NAMALWA (cell line): ENCODE data around the gene PMPCA.
A peak's percentile ranks its signal among the peaks of the same experiment; 100 is the strongest.

ENCODE experiments used
- DNase-seq: peaks from one replicate; pipeline ENCODE4 v3.0.0-alpha.2; 2015; ENCODE audit warnings: low spot score

The PMPCA gene

DNA sequence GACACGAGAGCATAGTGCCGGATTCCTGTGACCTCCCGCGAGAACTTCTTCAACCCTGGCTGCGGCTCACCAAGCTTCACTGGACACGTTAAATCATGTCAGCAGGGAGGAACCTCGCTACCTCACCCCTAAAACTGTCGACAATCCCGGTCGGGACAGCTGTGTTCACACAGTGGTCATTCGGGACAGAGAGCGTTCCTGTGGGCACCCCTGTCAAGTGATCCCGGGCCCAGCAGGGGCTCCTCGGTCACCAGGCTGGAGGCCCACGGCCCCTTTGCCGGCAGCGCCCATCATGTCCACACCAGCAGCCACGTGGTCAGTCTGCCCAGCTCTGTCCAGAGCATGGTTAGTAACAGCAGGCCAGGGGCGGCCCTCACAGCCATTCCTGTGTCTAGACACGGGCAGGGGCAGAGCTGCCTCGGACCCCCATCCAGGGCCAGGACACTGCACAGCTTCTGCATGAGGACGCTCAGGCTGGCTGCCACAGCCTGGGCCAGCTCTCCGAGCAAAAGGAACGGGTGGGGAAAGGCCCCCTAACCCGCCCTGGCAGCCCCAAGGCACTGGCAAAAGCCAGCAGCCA is 25.7 kb downstream of the PMPCA start:
- DNase-seq = no peak

DNA sequence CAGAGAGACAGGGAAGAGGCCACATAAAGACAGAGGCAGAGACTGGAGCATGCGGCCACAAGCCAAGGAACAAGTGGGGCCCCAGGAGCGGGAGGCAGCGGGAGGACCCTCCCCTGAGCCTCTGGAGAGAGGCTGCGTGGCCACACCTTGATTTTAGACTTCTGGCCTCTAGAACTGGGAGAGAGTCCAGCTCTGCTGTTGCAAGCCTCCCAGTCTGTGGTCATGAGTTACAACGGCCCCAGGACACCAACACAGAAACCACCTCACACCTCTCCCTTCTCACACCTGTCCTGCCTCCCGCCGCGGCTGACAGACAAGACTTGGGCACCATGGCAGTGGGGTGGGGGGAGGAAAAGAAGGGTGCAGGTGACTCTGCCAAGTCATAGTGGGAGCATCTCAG is 27.0 kb downstream of the PMPCA start:
- DNase-seq = no peak

DNA sequence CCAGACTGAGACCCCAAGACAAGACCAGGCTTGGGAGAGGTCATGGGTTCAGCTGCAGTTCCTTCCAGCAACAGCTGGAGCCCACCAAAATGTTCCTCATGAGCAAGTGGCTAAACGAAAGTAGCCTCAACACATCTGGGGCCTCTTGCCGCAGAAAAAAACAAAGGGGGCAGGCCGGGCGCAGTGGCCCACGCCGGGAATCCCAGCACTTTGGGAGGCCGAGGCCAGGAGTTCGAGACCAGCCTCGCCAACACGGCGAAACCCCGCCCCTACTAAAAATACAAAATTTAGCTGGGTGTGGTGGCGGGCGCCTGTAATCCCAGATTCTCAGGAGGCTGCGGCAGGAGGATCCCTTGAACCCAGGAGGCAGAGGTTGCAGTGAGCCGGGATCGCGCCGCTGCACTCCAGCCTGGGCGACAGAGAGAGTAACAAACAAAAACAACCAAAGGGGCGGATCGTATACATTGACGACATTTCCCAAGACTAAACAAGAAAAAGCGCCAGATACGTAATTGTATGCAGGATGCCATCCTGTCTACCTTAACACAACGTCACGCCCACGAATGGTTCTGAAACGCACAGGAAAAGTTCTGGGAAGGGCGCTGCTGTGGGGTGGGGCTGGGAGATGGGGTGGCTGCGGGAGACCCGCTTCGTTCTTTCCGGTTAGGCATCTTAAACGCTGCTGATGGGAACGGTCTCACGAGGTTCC is 27.5 kb downstream of the PMPCA start:
- DNase-seq = no peak

DNA sequence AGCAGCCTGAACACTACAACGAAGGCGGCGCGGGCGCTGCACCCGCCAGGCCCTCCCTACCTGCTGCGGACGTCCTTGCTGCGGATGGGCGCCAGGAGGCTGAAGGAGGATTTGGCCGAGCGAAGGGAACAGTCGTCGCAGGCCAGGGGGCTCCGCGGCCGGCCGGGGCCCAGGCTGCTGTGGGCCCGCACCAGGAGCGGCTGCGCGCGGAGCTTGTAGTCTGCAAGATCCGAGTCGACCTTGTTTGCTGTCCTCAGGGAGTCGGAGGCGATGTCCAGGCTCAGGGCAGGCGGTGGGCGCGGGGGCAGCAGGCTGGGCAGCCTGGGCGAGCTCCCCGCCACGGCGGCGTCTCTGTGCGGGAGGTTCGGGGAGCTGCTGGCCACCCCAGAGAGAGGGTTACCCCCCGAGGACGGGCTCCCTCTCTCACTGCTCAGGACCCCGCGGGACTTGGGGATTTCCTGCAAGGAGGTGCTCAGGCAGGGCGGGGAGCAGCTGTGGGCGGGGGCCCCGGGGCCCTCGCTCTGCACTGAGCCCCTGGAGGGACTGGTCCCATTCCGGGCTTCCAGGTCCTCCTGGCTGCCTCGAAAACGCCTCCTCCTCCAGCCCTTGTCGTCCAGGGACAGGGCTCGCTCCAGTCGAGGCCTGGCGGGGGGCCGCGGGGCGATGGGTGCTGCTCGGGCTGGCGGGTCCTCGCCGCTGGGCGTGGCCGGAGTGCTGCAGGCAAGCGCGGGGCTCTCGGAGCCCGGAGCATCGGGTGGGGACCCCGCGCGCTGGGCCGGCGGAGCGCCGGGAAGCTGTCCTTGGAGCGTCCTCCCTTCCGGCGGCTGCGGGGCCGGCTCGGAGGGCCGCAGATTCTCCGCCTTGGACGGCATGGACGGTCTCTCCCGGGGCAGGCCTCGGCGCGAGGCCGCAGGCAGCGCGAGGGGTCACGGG is 28.4 kb downstream of the PMPCA start:
- peak; percentile 59 for DNase-seq

DNA sequence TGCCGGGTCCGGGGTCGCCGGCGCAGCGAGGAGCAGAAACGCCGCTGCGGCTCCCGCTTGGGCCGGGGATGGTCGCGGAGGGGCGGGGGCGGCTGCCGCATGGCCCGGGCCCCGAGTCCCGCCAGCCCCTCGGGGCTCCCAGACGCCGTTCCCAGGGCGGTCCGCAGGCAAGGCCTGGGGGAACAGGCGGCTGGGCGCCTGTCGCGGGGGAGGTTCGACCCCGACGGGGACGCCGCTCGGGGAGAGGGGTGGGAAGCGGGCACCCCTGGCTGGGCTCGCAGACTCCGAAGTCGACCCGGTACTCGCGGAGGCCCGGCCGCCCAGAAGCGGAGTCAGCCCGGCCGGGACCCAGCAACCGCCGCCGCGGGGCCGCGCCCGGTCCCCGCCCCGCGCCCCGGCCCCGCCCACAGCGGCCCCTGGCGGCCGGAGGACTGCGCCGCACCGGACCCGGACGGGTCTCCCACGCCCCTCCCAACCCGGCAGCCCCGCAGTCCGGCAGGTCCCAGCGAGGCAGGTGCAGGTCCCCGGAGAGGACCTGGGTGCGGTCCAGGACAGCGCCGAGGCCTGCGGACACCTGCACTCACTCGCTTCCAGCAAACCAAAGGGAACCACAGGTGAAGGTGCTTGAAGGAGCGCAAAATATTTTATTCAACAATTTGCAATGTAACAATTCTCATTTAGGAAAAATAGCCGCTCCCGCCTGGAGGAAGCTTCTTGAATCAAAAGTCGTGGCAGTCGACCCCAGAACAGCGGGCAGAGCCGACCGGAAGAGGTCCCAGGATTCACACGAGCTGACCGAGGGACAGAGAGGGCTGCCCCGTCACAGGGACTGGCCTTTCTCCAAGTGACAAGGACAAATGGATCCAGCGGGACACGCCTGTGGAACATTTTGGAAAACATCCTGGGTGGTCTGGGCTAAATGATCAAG is 29.3 kb downstream of the PMPCA start, which contains the start of gene INPP5E:
TSS of gene INPP5E (minus strand) at position 365 of the 928 bp plus-strand sequence. CDS start 426 bp downstream, outside the sequence.
- peak; percentile 73 for DNase-seq

DNA sequence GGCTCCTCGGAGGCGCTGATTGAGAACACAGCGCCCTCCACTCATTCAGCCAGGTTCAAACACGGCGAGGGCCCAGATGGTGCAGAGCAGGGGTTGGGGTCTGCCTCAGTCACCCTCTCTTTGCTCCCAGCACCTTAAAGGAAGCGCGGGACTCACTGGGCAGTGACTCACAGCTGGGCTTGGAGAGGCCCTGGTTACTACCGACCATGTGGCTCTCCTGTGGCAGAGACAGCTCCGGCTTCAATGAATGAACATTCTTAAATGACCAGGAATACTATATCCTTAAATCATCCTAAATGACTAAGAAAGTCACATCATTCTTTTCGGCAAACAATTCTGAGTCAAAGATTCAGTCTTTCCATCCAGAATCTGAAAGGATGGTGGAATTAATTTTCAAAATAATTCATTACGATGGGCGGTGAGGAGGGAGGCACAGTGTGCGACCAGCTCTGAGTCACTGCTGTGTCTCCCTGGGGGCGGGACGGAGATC is 30.8 kb downstream of the PMPCA start:
- no peak for DNase-seq

DNA sequence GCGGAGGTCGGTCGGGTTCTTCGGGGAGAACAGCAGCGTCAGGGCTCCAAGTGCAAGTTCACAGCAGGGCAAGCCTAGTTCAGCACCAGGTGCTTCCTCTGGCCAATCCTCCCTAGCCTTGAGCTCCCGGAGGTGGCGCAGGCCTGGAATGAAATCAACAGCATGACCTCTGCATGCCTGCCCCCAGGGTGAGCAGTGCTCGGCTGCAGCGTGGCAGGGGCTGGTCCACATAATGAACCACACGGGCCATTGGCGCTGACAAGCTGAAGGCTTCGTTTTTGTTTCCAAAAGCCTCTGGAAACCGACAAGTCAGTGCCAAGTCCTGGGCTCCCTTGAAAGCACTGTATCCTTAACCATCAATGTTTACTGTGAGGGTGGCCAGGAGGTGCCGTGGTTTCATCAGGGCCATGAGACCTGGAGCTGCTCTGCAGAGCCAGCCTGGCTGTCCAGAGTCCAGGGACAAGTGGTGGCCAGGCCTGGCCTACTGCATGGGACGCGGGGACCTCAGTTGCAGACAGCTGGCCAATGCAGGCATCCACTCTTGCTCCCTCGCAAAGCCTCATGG is 31.3 kb downstream of the PMPCA start:
- no peak for DNase-seq

DNA sequence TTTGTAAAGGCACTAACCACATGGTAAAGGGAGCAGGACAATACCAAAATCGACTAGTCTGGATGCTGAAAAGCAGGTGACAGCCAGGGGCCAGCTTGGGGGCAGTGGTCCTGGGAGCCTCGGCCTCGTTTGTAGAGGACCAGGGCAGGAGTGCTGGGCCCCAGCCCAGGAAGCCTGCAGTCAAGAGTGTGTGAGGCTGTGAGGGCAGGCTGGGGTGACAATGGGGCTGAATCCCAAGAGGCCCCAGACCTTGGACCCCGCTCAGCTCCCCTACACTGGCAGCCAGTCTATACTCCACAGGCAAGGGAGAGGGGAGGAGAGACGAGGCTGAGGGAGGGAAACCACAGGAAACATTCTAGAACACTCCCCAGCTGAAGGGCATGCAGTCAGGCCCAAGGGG is 31.8 kb downstream of the PMPCA start:
- DNase-seq = no peak

DNA sequence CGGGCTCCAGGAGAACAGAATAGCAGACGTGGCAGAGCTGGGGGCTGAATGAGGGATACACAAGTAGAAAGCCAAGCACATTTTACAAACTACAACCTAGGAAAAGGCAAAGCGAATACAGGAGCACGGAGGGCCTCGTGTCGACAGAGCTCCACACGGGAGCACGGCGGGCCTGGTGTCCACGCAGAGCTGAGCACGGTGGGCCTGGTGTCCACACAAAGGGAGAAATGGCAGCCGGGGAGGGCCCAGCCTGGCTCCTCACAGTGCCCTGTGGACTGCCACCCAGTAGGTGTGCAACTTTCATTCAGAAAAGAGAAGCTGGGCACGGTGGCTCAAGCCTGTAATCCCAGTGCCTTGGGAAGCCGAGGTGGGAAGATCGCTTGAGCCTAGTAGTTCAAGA is 32.6 kb downstream of the PMPCA start:
- no peak for DNase-seq

DNA sequence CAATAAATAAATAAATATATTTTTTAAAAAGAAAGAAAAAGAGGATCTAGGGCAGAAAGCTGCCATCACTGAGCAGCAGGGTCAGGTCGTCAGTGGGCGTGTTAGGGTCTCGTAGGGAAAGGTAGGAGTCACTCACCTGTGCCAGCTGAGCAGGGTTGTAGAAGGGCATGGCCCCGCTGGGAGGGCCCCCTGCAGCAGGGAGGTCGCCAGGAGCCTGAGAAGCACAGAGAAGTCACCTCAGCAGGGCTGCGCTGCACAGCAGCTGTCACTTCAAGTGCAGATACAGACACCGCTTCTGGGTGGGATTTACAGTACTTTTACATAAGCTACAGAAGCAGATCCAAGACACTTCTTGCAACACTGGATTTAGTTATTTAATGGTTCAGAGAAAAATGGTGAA is 33.2 kb downstream of the PMPCA start:
- no peak for DNase-seq

DNA sequence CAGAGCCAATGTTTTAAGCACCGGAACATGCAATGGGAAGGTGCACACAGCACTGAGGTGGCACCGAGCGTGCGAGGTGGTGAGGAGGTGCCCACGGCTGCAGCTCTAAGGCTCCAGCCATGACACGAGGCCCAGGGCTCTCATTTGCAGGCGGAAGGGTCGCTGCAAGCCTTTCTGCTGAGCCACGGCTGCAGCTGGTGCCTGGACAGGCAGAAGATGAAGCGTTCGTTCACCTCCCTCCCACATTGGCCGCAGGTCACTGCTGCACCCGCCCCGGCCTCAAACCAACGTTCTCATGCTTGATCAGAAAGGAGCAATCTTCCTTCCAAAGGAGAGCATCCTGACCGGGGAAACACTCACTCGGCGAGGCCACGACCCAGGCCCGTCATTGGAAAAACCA is 33.6 kb downstream of the PMPCA start:
- DNase-seq = no peak

DNA sequence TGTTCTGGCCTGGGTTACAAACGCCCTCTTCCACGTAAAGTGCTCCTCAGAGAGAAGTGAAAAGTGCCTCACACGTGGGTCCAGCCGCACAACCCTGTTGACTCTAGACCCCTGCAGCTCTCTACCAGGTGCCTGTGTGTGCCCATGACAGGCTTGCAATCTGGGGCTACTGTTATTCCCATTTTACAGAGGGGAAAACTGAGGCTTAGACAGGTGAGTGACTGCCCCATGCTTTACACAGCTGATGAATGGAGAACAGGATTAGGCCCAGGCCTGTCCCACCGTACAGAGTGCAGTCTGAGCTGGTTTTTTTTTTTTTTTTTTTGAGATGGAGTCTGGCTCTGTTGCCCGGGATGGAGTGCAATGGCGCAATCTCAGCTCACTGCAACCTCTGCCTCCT is 35.3 kb downstream of the PMPCA start:
- DNase-seq = no peak

DNA sequence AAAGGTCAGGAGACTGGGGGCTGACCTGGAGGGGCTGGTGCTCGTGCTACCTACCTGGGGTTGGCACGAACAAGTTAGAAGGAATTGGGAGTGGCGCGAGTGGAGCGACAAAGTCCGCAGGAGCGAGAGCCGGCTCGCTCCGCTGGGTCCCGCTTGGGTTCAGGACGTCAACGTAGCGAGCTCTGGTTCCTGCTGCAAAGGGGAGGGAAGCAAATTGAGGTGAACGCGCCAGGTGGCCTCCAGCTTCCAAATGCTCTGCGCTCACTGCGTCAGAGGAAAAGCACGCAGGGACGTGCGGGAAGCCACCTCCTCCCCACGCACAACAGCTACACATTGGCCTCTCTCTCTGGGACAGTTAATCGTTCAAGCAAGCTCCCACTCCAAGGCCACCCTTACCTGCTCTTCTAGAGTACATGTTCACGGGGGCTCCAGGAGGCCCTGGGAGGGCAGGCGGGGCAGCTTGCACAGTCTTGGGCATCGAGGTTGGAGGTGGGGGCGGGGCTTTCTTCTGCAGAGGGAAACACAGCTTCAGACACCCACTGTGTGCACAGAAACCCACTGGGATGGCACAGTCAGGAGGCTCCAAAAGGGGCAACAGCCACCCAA is 36.8 kb downstream of the PMPCA start:
- DNase-seq = no peak

DNA sequence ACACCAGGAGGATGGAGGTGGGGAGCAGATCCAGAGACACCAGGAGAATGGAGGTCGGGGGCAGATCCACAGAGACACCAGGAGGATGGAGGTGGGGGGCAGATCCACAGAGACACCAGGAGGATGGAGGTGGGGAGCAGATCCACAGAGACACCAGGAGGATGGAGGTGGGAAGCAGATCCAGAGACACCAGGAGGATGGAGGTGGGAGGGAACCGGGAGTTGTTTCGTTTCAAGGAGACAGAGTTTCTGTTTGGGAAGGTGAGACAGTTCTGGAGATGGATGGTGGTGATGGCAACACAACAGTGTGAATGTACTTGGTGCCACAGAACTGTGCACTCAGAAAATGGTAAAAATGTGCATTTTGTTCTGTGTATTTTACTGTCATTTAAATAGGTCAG is 38.2 kb downstream of the PMPCA start:
- no peak for DNase-seq

DNA sequence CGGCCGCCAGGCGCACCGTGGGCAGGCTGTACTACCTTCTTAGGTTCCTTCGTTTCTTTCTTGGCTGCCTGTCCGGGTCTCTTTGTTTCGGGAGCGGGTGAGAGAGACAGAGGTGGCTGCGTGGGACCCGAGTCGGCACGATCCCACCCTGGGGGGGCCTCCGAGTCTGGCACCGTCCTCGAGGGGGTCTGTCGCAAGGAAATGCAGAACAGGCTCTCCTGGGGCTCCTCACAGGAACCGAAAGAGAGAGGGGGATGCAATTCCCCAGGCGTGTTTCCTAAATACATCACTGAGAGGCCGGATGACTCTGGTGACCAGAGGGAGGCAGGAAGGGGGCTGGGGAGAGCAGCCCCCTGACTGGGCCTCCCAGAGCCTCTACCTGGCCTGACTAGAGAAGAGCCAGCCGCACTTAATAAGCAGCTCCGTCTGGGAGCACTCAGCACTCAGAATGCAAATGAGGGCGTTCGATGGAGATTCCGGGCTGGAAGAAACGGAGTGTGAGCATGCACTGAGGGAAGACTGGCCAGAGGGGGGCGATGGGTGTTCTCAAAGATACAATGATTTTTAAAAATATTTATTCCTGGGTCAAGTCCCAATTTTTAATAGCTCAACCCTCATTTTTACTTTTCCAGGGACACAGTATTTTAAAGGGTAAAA is 40.9 kb downstream of the PMPCA start:
- no peak for DNase-seq

DNA sequence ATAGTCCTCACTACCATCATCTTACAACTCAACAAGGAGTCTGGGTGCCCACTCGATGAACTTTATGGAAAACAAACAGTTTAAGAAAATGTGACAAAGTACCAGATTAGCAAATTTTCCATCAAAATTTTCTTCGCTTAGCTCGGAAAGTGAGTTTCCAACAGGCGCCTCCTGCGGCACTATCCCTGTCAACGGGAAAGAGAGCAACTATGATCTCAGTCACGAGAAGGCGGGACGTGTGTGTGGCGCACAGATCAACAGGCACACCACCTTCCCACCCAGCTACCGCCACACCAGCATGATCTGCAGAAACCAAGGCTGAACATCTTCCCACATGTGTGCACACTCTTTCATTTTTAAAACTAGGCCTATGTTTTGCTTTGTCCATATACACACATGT is 42.9 kb downstream of the PMPCA start:
- DNase-seq = no peak

DNA sequence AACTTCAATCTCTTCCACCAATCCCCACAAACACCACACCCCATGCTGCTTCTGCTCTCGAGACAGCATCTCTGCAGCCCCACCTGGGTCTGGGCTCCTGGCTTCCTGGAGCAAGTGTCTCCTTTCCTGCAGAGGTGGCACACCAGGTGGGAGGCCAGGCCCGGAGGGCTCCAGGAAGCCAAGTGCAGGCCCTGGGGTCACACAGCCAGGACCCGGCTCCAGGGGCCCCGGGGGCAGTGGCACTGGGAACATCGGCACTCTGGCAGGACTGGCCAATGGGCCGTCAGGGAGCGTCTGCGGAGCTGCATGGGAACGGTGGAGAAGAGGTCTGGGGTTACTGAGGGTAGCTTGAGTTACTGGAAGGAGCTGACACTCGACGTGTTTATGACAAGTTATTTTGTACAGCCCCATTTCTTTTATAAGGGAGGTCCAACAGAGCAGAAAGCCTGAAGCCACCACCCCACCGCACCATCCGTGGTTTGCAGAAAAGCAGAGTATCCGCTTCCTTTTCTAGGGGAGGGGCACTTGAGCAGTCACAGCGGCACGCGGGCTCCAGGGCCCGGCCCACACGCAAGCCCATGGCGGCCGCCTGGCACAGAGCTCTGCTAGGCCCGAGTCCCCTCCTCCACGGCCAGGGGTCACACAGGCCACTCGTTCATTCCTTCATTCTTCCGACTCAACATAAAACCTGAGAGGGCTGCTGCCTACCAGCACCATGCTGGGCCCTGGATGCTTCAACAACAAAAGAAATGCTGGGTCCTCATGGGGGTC is 43.8 kb downstream of the PMPCA start:
- no peak for DNase-seq

DNA sequence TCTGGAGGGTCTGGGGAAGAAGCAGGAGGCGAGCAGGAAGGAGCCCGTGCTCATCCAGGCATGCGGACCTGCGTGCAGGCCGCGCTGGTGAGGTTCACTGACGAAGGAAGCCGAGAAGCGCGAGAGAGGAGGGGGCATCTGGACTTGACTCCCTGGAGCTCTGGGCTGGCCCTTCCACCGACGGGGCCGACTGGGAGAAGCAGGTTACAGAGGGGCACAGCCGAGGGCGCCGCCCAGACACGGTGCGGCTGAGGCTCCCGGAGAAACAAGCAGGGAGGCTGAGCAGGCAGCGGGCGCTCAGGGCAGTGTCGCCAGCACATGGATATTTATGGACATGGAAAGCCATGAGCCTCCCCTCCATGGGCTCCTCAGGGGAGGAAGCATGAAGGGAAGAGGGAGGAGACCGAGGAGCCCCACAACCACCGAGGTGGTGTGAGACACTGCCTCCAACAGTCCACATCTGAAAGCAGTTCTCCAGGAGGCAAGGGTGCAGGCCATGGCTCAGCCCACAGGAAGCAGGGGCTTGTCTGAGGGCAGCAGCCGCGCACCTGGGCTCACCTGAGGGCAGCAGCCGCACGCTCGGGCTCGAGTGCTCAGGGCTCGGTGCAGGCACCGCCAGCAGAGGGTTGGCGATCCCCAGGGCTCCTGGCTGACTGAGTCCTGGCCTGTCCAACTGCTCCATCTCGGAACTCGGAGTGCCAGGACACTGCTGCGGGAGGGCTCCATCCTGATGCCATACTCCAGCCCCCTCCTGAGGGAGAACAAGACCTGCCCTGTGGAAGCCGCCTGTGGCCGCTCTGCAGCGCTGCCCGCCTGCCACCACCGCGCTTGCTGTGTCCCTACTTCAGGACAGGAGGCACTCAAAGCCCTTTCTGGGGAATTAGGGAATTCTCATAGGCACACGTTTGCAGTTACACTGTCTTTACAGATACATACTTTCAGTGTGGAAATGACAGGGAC is 44.9 kb downstream of the PMPCA start:
- no peak for DNase-seq
